ENCODE results near the gene SH3GL3. TPM values are rescaled to one million over a fixed set of nuclear protein-coding genes. Genes with fewer than 3 reads are reported as not detected.

SH3GL3 gene
- total RNA-seq, 2 experiments from 2014 or later = not detected

GRCh38 chr15:83658430-83659416 is 211.6 kb downstream of the SH3GL3 start:
- no TSS peak for BruUV-seq (replicated peaks)
- H3K4me3 ChIP-seq (ENCODE audit: low read depth, low read length, poor library complexity, severe bottlenecking) = no peak overlapping the region
- TF ChIP-seq EZH2phosphoT487 (IDR thresholded peaks at IDR 0.05; ENCODE audit: borderline replicate concordance, low read depth, low read length) = no peak
- no peak for TF ChIP-seq CTCF (conservative IDR thresholded peaks at IDR 0.05; ENCODE audit: low read length)
- H3K79me2 ChIP-seq (ENCODE audit: insufficient read depth, low read depth, low read length) = no peaks in the 10 kb centered on the region
- H4K20me1 ChIP-seq (ENCODE audit: insufficient read depth, low read length) = no peaks in the 10 kb centered on the region
- DNase-seq (ENCODE audit: low spot score) = no peak
- H3K9me3 ChIP-seq (ENCODE audit: low read length) = no peaks in the 10 kb centered on the region
- POLR2A ChIA-PET = no interaction called here
- no peak overlapping the region for H3K4me2 ChIP-seq (ENCODE audit: low read length)
- no peaks in the 10 kb centered on the region for H3K36me3 ChIP-seq (ENCODE audit: insufficient read depth, low read length)
- intact Hi-C loops (cut with micrococcal nuclease; ENCODE audit: unreplicated experiment) = no loop called here
- H3K4me1 ChIP-seq (ENCODE audit: insufficient read depth, low read length, poor library complexity, severe bottlenecking) = no peaks in the 10 kb centered on the region
- CTCF ChIA-PET (ENCODE audit: unreplicated experiment) = no interaction called here
- H3K9me2 ChIP-seq (ENCODE audit: insufficient read depth, low read length) = no peaks in the 10 kb centered on the region
- no peak overlapping the region for H2AFZ ChIP-seq (ENCODE audit: low read length)
- H3K27ac ChIP-seq (ENCODE audit: low read depth, low read length, poor library complexity, severe bottlenecking) = no peak overlapping the region

- H3K9me2 ChIP-seq (ENCODE audit: insufficient read depth, low read length) = no peaks in the 10 kb centered on the region
- DNase-seq (ENCODE audit: low spot score) = no peak
- BruUV-seq (replicated peaks) = no TSS peak
- no peak overlapping the region for H3K27ac ChIP-seq (ENCODE audit: low read depth, low read length, poor library complexity, severe bottlenecking)
- intact Hi-C loops (cut with micrococcal nuclease; ENCODE audit: unreplicated experiment) = no loop called here
- no peaks in the 10 kb centered on the region for H3K36me3 ChIP-seq (ENCODE audit: insufficient read depth, low read length)
- H3K4me3 ChIP-seq (ENCODE audit: low read depth, low read length, poor library complexity, severe bottlenecking) = no peak overlapping the region
- no peaks in the 10 kb centered on the region for H3K79me2 ChIP-seq (ENCODE audit: insufficient read depth, low read depth, low read length)
- H2AFZ ChIP-seq (ENCODE audit: low read length) = no peak overlapping the region
- no peak overlapping the region for H3K4me2 ChIP-seq (ENCODE audit: low read length)
- H3K4me1 ChIP-seq (ENCODE audit: insufficient read depth, low read length, poor library complexity, severe bottlenecking) = no peaks in the 10 kb centered on the region
- ChIA-PET POLR2A (no interaction called here), CTCF (ENCODE audit: unreplicated experiment) (no interaction called here)
- no peaks in the 10 kb centered on the region for H3K9me3 ChIP-seq (ENCODE audit: low read length)
- TF ChIP-seq CTCF (conservative IDR thresholded peaks at IDR 0.05; ENCODE audit: low read length) = no peak
- TF ChIP-seq EZH2phosphoT487 (IDR thresholded peaks at IDR 0.05; ENCODE audit: borderline replicate concordance, low read depth, low read length) = no peak
- no peaks in the 10 kb centered on the region for H4K20me1 ChIP-seq (ENCODE audit: insufficient read depth, low read length)
Observed at GRCh38 chr15:83659417-83659812, 212.3 kb downstream of the SH3GL3 start.

- Histone ChIP-seq H3K79me2 (ENCODE audit: insufficient read depth, low read depth, low read length) (no peaks in the 10 kb centered on the region), H3K9me3 (ENCODE audit: low read length) (no peaks in the 10 kb centered on the region), H3K27ac (ENCODE audit: low read depth, low read length, poor library complexity, severe bottlenecking) (no peak overlapping the region), H3K4me2 (ENCODE audit: low read length) (no peak overlapping the region), H3K4me3 (ENCODE audit: low read depth, low read length, poor library complexity, severe bottlenecking) (no peak overlapping the region), H2AFZ (ENCODE audit: low read length) (no peak overlapping the region), H3K36me3 (ENCODE audit: insufficient read depth, low read length) (no peaks in the 10 kb centered on the region), H4K20me1 (ENCODE audit: insufficient read depth, low read length) (no peaks in the 10 kb centered on the region), H3K9me2 (ENCODE audit: insufficient read depth, low read length) (no peaks in the 10 kb centered on the region), H3K4me1 (ENCODE audit: insufficient read depth, low read length, poor library complexity, severe bottlenecking) (no peaks in the 10 kb centered on the region)
- TF ChIP-seq CTCF (conservative IDR thresholded peaks at IDR 0.05; ENCODE audit: low read length) (no peak), EZH2phosphoT487 (IDR thresholded peaks at IDR 0.05; ENCODE audit: borderline replicate concordance, low read depth, low read length) (no peak)
- no peak for DNase-seq (ENCODE audit: low spot score)
- ChIA-PET CTCF (ENCODE audit: unreplicated experiment) (no interaction called here), POLR2A (no interaction called here)
- no TSS peak for BruUV-seq (replicated peaks)
- intact Hi-C loops (cut with micrococcal nuclease; ENCODE audit: unreplicated experiment) = no loop called here
Observed at GRCh38 chr15:83665480-83665879, 218.3 kb downstream of the SH3GL3 start.

All from OCI-LY7 (cell line).